Stimulated activated CD4-positive, alpha-beta T cell treated with anti-CD3 and anti-CD28 coated beads, Interleukin-1b, Interleukin-23, amount 100 ng/mL, for 24 hours (primary cell): Measurements from ENCODE around the gene POFUT1.

ENCODE experiments used
- DNase-seq, 4 experiments: peaks; one replicate each; pipeline ENCODE4 v3.0.0-alpha.2; 2020; ENCODE audit warnings: low read depth in 4 of 4, low spot score in 1 of 4

Gene POFUT1

GRCh38 chr20:32205843-32206759, 1.6 kb upstream of the POFUT1 start:
- no peak for DNase-seq

- peak in 1 of 4 experiments; percentile 24 for DNase-seq
Measured at GRCh38 chr20:32206760-32207625, 687 bp upstream of the POFUT1 start.

GRCh38 chr20:32208499-32209154, 947 bp downstream of the POFUT1 start:
- no peak for DNase-seq

- DNase-seq, result no peak
Measured at GRCh38 chr20:32209850-32210605, 2.3 kb downstream of the POFUT1 start.

- DNase-seq, result no peak
Measured at GRCh38 chr20:32213870-32214269, 6.2 kb downstream of the POFUT1 start.

- DNase-seq, result no peak
Measured at GRCh38 chr20:32215147-32215546, 7.5 kb downstream of the POFUT1 start.

- no peak for DNase-seq
Measured at GRCh38 chr20:32215729-32216128, 8.0 kb downstream of the POFUT1 start.

- DNase-seq, result no peak
Measured at GRCh38 chr20:32216179-32217142, 8.8 kb downstream of the POFUT1 start.

GRCh38 chr20:32218156-32218900, 10.6 kb downstream of the POFUT1 start:
- no peak for DNase-seq

- no peak for DNase-seq
Measured at GRCh38 chr20:32224463-32224862, 16.8 kb downstream of the POFUT1 start.

- DNase-seq, result no peak
Measured at GRCh38 chr20:32226391-32226790, 18.7 kb downstream of the POFUT1 start.

- DNase-seq, result no peak
Measured at GRCh38 chr20:32227306-32227705, 19.6 kb downstream of the POFUT1 start.

GRCh38 chr20:32227744-32228688, 20.3 kb downstream of the POFUT1 start:
- DNase-seq, result no peak

- DNase-seq, result no peak
Measured at GRCh38 chr20:32229251-32229747, 21.6 kb downstream of the POFUT1 start.

GRCh38 chr20:32230707-32231106, 23.0 kb downstream of the POFUT1 start:
- DNase-seq, result no peak

- DNase-seq, result no peak
Measured at GRCh38 chr20:32231245-32231644, 23.6 kb downstream of the POFUT1 start.

GRCh38 chr20:32231847-32232246, 24.2 kb downstream of the POFUT1 start:
- DNase-seq, result peak in 1 of 4 experiments; percentile 14
